Measurements from ENCODE around the gene LIFR. TPM values are rescaled to one million over a fixed set of nuclear protein-coding genes. Genes with fewer than 3 reads are reported as not detected.

LIFR gene
- total and polyA plus RNA-seq, 7 donors, result 0.23 to 79.6 (median 43.0) TPM

DNA sequence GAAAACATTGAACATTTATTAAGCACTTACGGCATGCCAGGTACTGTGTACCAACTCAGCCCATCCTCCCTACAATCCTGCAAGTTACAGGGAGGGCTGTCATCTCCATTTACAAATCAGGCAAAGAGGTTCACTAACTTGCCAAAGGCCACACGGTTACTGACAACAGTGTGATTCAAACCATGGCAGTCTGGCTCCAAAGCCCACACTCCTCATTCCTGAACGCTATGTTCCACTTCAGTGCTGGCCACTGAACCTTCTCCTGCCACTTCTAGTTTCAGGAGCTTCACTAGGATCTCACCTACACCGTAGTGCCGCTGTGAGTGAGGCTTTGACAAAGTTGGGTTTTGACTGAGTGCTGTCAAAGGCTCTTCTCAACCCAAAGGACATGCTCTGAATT, 7.2 kb upstream of the LIFR start:
- intact Hi-C loops (cut with DNase I), result no loop called here
- no peak overlapping the region for H3K4me3 ChIP-seq

DNA sequence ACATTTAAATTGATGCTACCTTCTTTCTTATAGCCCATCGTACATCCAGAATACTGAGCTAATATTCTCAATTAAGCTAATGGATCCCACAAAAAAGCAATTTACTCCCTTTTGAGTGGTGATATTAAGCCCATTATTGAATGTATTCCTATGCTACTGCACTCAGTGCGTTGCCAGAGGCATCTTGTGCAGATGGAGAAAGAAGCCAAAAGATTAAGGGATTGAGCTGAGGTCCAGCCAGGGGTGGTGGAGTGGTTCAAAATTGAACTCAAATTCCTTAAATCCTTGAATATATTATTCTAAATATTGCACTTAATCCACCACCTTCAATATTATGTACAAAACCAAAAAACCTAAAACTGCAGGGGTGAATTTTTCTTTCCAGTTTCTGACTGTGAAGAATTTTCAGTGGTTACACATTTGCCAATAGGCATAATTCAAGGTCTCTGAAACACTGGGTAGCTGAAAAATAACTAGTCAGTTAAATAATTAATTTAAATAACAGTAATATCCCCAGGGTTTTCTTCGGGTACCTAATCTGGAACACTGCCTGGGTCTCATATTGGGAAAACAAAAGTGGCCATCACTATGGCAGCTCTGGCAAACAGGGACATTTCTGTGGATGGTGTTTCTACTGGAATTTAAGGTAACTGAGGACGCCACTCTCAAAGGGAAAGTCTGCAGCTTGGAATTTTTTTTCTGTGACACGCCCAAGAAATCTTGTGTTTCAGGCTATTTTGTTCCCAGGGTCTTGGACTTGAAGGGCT, 6.2 kb upstream of the LIFR start:
- Histone ChIP-seq H3K36me3 (no peaks in the 10 kb centered on the region), H3K27me3 (no peaks in the 10 kb centered on the region), H3K27ac (no peak overlapping the region), H3K4me1 (peaks cover 0 to 6% (median 2%) of the 10 kb centered on the region in 4 donors), H3K9me3 (no peaks in the 10 kb centered on the region), H3K4me3 (no peak overlapping the region)
- no peak for DNase-seq
- 66 to 80% methylated on average over 5 of the region's 5 CpGs for WGBS, 2 donors
- intact Hi-C loops (cut with DNase I), result no loop called here
- TF ChIP-seq POLR2A (IDR thresholded peaks at IDR 0.05) (no peak), POLR2AphosphoS5 (IDR thresholded peaks at IDR 0.05) (no peak), EP300 (IDR thresholded peaks at IDR 0.05) (no peak)
- TF ChIP-seq, protein P1, sequence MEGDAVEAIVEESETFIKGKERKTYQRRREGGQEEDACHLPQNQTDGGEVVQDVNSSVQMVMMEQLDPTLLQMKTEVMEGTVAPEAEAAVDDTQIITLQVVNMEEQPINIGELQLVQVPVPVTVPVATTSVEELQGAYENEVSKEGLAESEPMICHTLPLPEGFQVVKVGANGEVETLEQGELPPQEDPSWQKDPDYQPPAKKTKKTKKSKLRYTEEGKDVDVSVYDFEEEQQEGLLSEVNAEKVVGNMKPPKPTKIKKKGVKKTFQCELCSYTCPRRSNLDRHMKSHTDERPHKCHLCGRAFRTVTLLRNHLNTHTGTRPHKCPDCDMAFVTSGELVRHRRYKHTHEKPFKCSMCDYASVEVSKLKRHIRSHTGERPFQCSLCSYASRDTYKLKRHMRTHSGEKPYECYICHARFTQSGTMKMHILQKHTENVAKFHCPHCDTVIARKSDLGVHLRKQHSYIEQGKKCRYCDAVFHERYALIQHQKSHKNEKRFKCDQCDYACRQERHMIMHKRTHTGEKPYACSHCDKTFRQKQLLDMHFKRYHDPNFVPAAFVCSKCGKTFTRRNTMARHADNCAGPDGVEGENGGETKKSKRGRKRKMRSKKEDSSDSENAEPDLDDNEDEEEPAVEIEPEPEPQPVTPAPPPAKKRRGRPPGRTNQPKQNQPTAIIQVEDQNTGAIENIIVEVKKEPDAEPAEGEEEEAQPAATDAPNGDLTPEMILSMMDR (IDR thresholded peaks at IDR 0.05), result no peak

More for the DNA sequence above, 7.2 kb upstream of the LIFR start:
- TF ChIP-seq EP300 (IDR thresholded peaks at IDR 0.05) (no peak), POLR2AphosphoS5 (IDR thresholded peaks at IDR 0.05) (no peak)
- no peaks in the 10 kb centered on the region for H3K4me1 ChIP-seq
- no peaks in the 10 kb centered on the region for H3K36me3 ChIP-seq
- DNase-seq, result no peak
- H3K9me3 ChIP-seq, result no peaks in the 10 kb centered on the region
- 81 to 88% methylated on average over 5 of the region's 5 CpGs for WGBS, 2 donors
- no peaks in the 10 kb centered on the region for H3K27me3 ChIP-seq
- no peak overlapping the region for H3K27ac ChIP-seq

DNA sequence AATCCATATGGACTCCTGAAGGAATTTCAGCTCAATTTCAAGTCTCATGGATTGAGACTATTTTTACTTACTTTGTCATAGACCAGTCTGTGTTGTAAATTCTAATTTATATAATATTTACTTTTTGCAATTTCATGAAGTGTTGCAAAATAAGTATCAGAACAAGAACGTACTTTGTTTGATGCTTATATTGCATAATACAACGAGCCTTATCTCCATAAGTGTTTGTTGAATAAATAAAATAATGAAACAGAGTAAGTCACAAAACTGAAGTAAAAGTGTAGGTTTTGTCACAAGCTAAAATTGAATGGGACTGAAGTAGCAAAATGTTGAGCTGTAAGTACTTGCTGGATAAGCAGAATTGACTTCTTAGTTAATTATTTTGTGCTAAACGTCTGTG, 3.0 kb upstream of the LIFR start:
- no peak overlapping the region for H3K27ac ChIP-seq
- H3K27me3 ChIP-seq, result no peaks in the 10 kb centered on the region
- no peaks in the 10 kb centered on the region for H3K36me3 ChIP-seq
- TF ChIP-seq, protein P1 (IDR thresholded peaks at IDR 0.05), result no peak
- no peak for TF ChIP-seq POLR2A (IDR thresholded peaks at IDR 0.05)
- TF ChIP-seq POLR2AphosphoS5 (IDR thresholded peaks at IDR 0.05), result no peak
- no peak for TF ChIP-seq EP300 (IDR thresholded peaks at IDR 0.05)
- peaks cover 0 to 20% (median 7%) of the 10 kb centered on the region in 4 donors for H3K4me1 ChIP-seq
- intact Hi-C loops (cut with DNase I), result loop anchor here (5.0 to 10.0 kb wide), 4 partner anchors 92 to 942 kb away; no protein-coding TSS in a partner anchor
- DNase-seq, result no peak
- H3K4me3 ChIP-seq, result no peak overlapping the region
- H3K9me3 ChIP-seq, result no peaks in the 10 kb centered on the region
- WGBS, 2 donors, result 13 to 56% methylated on average over 3 of the region's 3 CpGs

DNA sequence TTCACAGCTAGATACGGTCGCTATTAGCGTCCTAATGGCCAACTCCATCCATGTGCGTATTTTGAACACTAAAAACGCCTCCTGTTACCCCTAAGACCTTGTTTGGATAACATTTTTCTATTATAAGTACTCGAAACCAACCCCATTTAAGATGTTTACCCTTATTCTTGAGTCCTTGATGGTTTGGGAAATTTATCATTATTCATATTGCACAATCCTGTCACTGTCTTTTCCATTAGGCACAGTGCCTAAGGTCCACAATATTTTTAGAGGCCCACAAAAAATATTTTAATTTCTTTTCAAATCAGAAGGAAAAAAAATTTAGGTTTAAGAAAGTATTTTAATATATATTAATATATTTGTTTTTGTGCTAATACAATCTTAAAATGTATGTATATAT, 1.3 kb upstream of the LIFR start:
- intact Hi-C loops (cut with DNase I), result loop anchor here (2.0 to 10.0 kb wide), 6 partner anchors 90 to 940 kb away; partner anchors contain the start of gene RICTOR
- Histone ChIP-seq H3K9me3 (no peaks in the 10 kb centered on the region), H3K4me1 (peaks cover 0 to 23% (median 9%) of the 10 kb centered on the region in 4 donors), H3K36me3 (no peaks in the 10 kb centered on the region), H3K27me3 (no peaks in the 10 kb centered on the region), H3K27ac (peak overlapping the region; percentile 93 to 98 (median 98)), H3K4me3 (peak overlapping the region; percentile 77 to 95 (median 82))
- DNase-seq, result no peak
- no peak for TF ChIP-seq EP300 (IDR thresholded peaks at IDR 0.05)
- TF ChIP-seq POLR2A (IDR thresholded peaks at IDR 0.05), result no peak
- no peak for TF ChIP-seq POLR2AphosphoS5 (IDR thresholded peaks at IDR 0.05)
- TF ChIP-seq, protein P1 (IDR thresholded peaks at IDR 0.05), result no peak
- 64 to 76% methylated on average over 6 of the region's 6 CpGs for WGBS, 2 donors

DNA sequence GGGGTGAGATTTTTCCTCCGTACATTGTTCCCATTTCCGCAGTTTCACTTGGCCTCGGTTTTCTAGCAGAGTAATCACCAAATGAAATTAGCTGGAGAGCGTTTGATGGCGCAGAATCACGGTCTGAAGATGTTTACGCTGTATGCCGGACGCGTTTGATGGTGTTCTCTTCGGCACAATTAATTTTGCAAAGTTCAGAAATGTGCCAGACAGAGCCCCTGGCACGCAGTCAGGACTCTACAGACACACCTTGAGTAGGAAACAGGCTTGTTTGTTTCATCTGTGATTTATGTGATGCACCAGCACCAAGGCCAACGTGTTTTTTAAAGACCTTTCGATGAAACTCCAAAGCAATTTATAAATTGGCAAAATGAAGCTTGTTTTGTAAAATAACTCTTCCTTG, 863 bp upstream of the LIFR start:
- H3K27ac ChIP-seq, result peak overlapping the region; percentile 93 to 98 (median 98)
- no peak for DNase-seq
- H3K27me3 ChIP-seq, result no peaks in the 10 kb centered on the region
- no peaks in the 10 kb centered on the region for H3K9me3 ChIP-seq
- intact Hi-C loops (cut with DNase I), result loop anchor here (2.0 to 10.0 kb wide), 6 partner anchors 90 to 940 kb away; partner anchors contain the start of gene RICTOR
- no peaks in the 10 kb centered on the region for H3K36me3 ChIP-seq
- H3K4me1 ChIP-seq, result peaks cover 0 to 28% (median 9%) of the 10 kb centered on the region in 4 donors
- WGBS, 2 donors, result 5 to 7% methylated on average over 14 of the region's 14 CpGs
- H3K4me3 ChIP-seq, result peak overlapping the region; percentile 77 to 95 (median 82)
- TF ChIP-seq POLR2AphosphoS5 (IDR thresholded peaks at IDR 0.05) (no peak), POLR2A (IDR thresholded peaks at IDR 0.05) (no peak), EP300 (IDR thresholded peaks at IDR 0.05) (no peak)
- TF ChIP-seq, protein P1 (IDR thresholded peaks at IDR 0.05), result no peak

All from sigmoid colon (tissue), 7 donors.